Liver (tissue), 9 donors: ENCODE measurements around the gene TFF1. TPM values are rescaled to one million over a fixed set of nuclear protein-coding genes. Genes with fewer than 3 reads are reported as not detected.

ENCODE experiments used
- DNase-seq: peaks from one replicate; pipeline ENCODE4 v3.0.0-alpha.2; 2017; ENCODE audit warnings: low spot score
- H3K27ac ChIP-seq, 2 donors: one replicate each; pipeline ENCODE4 v1.7.0; 2013; ENCODE audit warnings: inconsistent platforms in 2 of 2, low read length in 2 of 2, control low read depth in 1 of 2, low read depth in 1 of 2, mild to moderate bottlenecking in 1 of 2
- H3K27me3 ChIP-seq, 4 donors: one replicate each; pipeline versions ENCODE4 v1.6.1 to v1.7.0; 2013; ENCODE audit warnings: low read length in 3 of 4, inconsistent platforms in 1 of 4, mild to moderate bottlenecking in 1 of 4, moderate library complexity in 1 of 4; ENCODE audit not compliant: control insufficient read depth in 4 of 4, insufficient read depth in 4 of 4
- H3K36me3 ChIP-seq, 4 donors: one replicate each; pipeline versions ENCODE4 v1.6.1 to v1.7.0; 2013; ENCODE audit warnings: low read length in 3 of 4, mild to moderate bottlenecking in 3 of 4, low read depth in 1 of 4, moderate library complexity in 1 of 4; ENCODE audit not compliant: control insufficient read depth in 4 of 4, insufficient read depth in 3 of 4
- H3K4me1 ChIP-seq, 4 donors: one replicate each; pipeline versions ENCODE4 v1.6.1 to v1.7.0; 2013; ENCODE audit warnings: low read length in 3 of 4, mild to moderate bottlenecking in 3 of 4, moderate library complexity in 1 of 4; ENCODE audit not compliant: control insufficient read depth in 4 of 4, insufficient read depth in 4 of 4
- H3K4me3 ChIP-seq, 3 donors: one replicate each; pipeline versions ENCODE4 v1.6.1 to v1.7.0; 2013; ENCODE audit warnings: low read length in 3 of 3, control low read depth in 1 of 3, low read depth in 1 of 3, mild to moderate bottlenecking in 1 of 3
- H3K9ac ChIP-seq, 2 donors: one replicate each; pipeline ENCODE4 v1.7.0; 2013; ENCODE audit warnings: low read length in 2 of 2, mild to moderate bottlenecking in 2 of 2, moderate library complexity in 2 of 2, control low read depth in 1 of 2, low read depth in 1 of 2
- H3K9me3 ChIP-seq, 4 donors: one replicate each; pipeline versions ENCODE4 v1.6.1 to v1.7.0; 2013; ENCODE audit warnings: low read length in 3 of 4; ENCODE audit not compliant: control insufficient read depth in 4 of 4
- ATF3 ChIP-seq: IDR thresholded peaks from 2 replicates; pipeline ENCODE4 v1.6.1; 2016; ENCODE audit warnings: antibody characterized with exemption
- CTCF ChIP-seq: fragments of 150-350 bp; IDR thresholded peaks from 2 replicates; pipeline ENCODE4 v1.5.1; 2017; ENCODE audit warnings: improper control_type of control experiment, low read depth, low read length; ENCODE audit not compliant: missing input control
- EGR1 ChIP-seq, 2 donors: IDR thresholded peaks; 2 replicates each; pipeline ENCODE4 v1.6.1; 2016 to 2018; ENCODE audit warnings: antibody characterized with exemption in 2 of 2, low read depth in 2 of 2
- FOXA2 ChIP-seq: IDR thresholded peaks from 2 replicates; pipeline ENCODE4 v1.6.1; 2016; ENCODE audit warnings: antibody characterized with exemption
- GABPA ChIP-seq, 2 donors: IDR thresholded peaks in 1 of 2; conservative IDR thresholded peaks in 1 of 2; 2 replicates each; pipeline ENCODE4 v1.6.1; 2016; ENCODE audit warnings: antibody characterized with exemption in 2 of 2, mild to moderate bottlenecking in 1 of 2, moderate library complexity in 1 of 2
- HNF4A ChIP-seq, 2 donors: conservative IDR thresholded peaks; 2 replicates each; pipeline ENCODE4 v1.6.1; 2016; ENCODE audit warnings: antibody characterized with exemption in 2 of 2, mild to moderate bottlenecking in 2 of 2
- JUND ChIP-seq, 2 donors: IDR thresholded peaks; 2 replicates each; pipeline ENCODE4 v1.6.1; 2016; ENCODE audit warnings: antibody characterized with exemption in 2 of 2
- NR2F2 ChIP-seq: IDR thresholded peaks from 2 replicates; pipeline ENCODE4 v1.6.1; 2016; ENCODE audit warnings: antibody characterized with exemption
- RAD21 ChIP-seq, 2 donors: IDR thresholded peaks; 2 replicates each; pipeline ENCODE4 v1.6.1; 2016; ENCODE audit warnings: antibody characterized with exemption in 2 of 2, mild to moderate bottlenecking in 2 of 2
- REST ChIP-seq: IDR thresholded peaks from 2 replicates; pipeline ENCODE4 v1.6.1; 2016; ENCODE audit warnings: antibody characterized with exemption, mild to moderate bottlenecking
- SP1 ChIP-seq: IDR thresholded peaks from 2 replicates; pipeline ENCODE4 v1.6.1; 2018; ENCODE audit warnings: antibody characterized with exemption, mild to moderate bottlenecking
- TAF1 ChIP-seq: conservative IDR thresholded peaks from 2 replicates; pipeline ENCODE4 v1.6.1; 2016; ENCODE audit warnings: antibody characterized with exemption, mild to moderate bottlenecking
- YY1 ChIP-seq: IDR thresholded peaks from 2 replicates; pipeline ENCODE4 v1.6.1; 2016; ENCODE audit warnings: antibody characterized with exemption, mild to moderate bottlenecking
- WGBS: extraction: QIAGEN DNeasy Blood & Tissue Kit; methylation state at CpG from one replicate; pipeline ENCODE4 v1.1.7; 2013; 5-methylcytosine and 5-hydroxymethylcytosine counted together
- polyA plus RNA-seq, 2 donors: library from polyadenylated mRNA; stranded (reverse) in 1 of 2; unstranded in 1 of 2; fragments of 200-250 nt in 1 of 2; fragments of >200 nt in 1 of 2; fragmentation: Nextera tagmentation in 1 of 2; extraction: Ambion mirVana in 1 of 2; gene quantifications; one replicate each; pipeline versions ENCODE4 v1.2.1 to v1.2.3, GENCODE V29; 2013 to 2015
- total RNA-seq, 2 donors: library from RNA; depleted of rRNA; stranded (reverse); fragments of >200 nt; gene quantifications; one replicate each; pipeline ENCODE4 v1.2.3, GENCODE V29; 2014
- TF ChIP-seq, protein P1 (sequence below): IDR thresholded peaks from 2 replicates; pipeline ENCODE4 v1.6.1; 2016; ENCODE audit warnings: antibody characterized with exemption
- TF ChIP-seq, protein P2 (sequence below): IDR thresholded peaks from 2 replicates; pipeline ENCODE4 v1.6.1; 2016; ENCODE audit warnings: antibody characterized with exemption
- donor health status: healthy.
- donor health status: healthy.
- donor health status: healthy.
- donor health status: healthy.
- donor health status: healthy.

TFF1 gene
- total and polyA plus RNA-seq, 4 donors, result not detected

- DNase-seq, result no peak
- H3K27ac ChIP-seq, result no peak overlapping the region
- no peak overlapping the region for H3K9ac ChIP-seq
- H3K36me3 ChIP-seq, result no peaks in the 10 kb centered on the region
- no peaks in the 10 kb centered on the region for H3K27me3 ChIP-seq
- H3K4me1 ChIP-seq, result no peaks in the 10 kb centered on the region
- no peak overlapping the region for H3K4me3 ChIP-seq
- no peaks in the 10 kb centered on the region for H3K9me3 ChIP-seq
- no peak for TF ChIP-seq YY1
- TF ChIP-seq, protein P1, sequence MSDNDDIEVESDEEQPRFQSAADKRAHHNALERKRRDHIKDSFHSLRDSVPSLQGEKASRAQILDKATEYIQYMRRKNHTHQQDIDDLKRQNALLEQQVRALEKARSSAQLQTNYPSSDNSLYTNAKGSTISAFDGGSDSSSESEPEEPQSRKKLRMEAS, result no peak
- TF ChIP-seq JUND (IDR thresholded peaks at IDR 0.05), result no peak
- TF ChIP-seq ATF3, result no peak
- TF ChIP-seq GABPA (IDR thresholded peaks at IDR 0.05 in 1 of 2, conservative IDR thresholded peaks at IDR 0.05 in 1 of 2), result no peak
- peak; percentile 2 for TF ChIP-seq CTCF
- 51% methylated on average over 32 of the region's 32 CpGs for WGBS
Observed at GRCh38 chr21:42376338-42376982, 10.1 kb upstream of the TFF1 start.

GRCh38 chr21:42375966-42376337, 9.6 kb upstream of the TFF1 start:
- no peak overlapping the region for H3K9ac ChIP-seq
- H3K36me3 ChIP-seq, result no peaks in the 10 kb centered on the region
- TF ChIP-seq RAD21 (IDR thresholded peaks at IDR 0.05), result no peak
- TF ChIP-seq YY1, result no peak
- no peak for TF ChIP-seq SP1
- TF ChIP-seq EGR1 (IDR thresholded peaks at IDR 0.05; ENCODE audit: low read depth in 2 of 2), result no peak
- no peak for TF ChIP-seq NR2F2
- TF ChIP-seq HNF4A (conservative IDR thresholded peaks at IDR 0.05), result no peak
- no peak for DNase-seq
- no peak overlapping the region for H3K27ac ChIP-seq
- H3K4me1 ChIP-seq, result no peaks in the 10 kb centered on the region
- WGBS, result 75% methylated on average over 3 of the region's 3 CpGs
- H3K27me3 ChIP-seq, result no peaks in the 10 kb centered on the region
- no peak overlapping the region for H3K4me3 ChIP-seq
- H3K9me3 ChIP-seq, result no peaks in the 10 kb centered on the region

GRCh38 chr21:42375506-42375905, 9.2 kb upstream of the TFF1 start:
- DNase-seq, result no peak
- H3K27ac ChIP-seq, result no peak overlapping the region
- H3K27me3 ChIP-seq, result peaks cover 0 to 2% (median 0%) of the 10 kb centered on the region in 4 donors
- 64% methylated on average over 11 of the region's 11 CpGs for WGBS
- no peak overlapping the region for H3K9ac ChIP-seq
- H3K9me3 ChIP-seq, result no peaks in the 10 kb centered on the region
- TF ChIP-seq RAD21 (IDR thresholded peaks at IDR 0.05), result no peak
- no peak for TF ChIP-seq EGR1 (IDR thresholded peaks at IDR 0.05; ENCODE audit: low read depth in 2 of 2)
- no peak for TF ChIP-seq TAF1
- TF ChIP-seq REST, result no peak
- no peak for TF ChIP-seq CTCF
- no peak for TF ChIP-seq FOXA2
- TF ChIP-seq, protein P1, result no peak
- no peak for TF ChIP-seq YY1
- TF ChIP-seq SP1, result no peak
- TF ChIP-seq GABPA (IDR thresholded peaks at IDR 0.05 in 1 of 2, conservative IDR thresholded peaks at IDR 0.05 in 1 of 2), result no peak
- TF ChIP-seq HNF4A (conservative IDR thresholded peaks at IDR 0.05), result no peak
- TF ChIP-seq, protein P2, sequence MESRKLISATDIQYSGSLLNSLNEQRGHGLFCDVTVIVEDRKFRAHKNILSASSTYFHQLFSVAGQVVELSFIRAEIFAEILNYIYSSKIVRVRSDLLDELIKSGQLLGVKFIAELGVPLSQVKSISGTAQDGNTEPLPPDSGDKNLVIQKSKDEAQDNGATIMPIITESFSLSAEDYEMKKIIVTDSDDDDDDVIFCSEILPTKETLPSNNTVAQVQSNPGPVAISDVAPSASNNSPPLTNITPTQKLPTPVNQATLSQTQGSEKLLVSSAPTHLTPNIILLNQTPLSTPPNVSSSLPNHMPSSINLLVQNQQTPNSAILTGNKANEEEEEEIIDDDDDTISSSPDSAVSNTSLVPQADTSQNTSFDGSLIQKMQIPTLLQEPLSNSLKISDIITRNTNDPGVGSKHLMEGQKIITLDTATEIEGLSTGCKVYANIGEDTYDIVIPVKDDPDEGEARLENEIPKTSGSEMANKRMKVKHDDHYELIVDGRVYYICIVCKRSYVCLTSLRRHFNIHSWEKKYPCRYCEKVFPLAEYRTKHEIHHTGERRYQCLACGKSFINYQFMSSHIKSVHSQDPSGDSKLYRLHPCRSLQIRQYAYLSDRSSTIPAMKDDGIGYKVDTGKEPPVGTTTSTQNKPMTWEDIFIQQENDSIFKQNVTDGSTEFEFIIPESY, result no peak
- TF ChIP-seq NR2F2, result no peak
- no peaks in the 10 kb centered on the region for H3K4me1 ChIP-seq
- no peaks in the 10 kb centered on the region for H3K36me3 ChIP-seq
- no peak overlapping the region for H3K4me3 ChIP-seq
